CD4-positive, CD25-positive, alpha-beta regulatory T cell (primary cell): Measurements from ENCODE around the gene THSD7A. TPM values are rescaled to one million over a fixed set of nuclear protein-coding genes. Genes with fewer than 3 reads are reported as not detected.

Experiments
- ATAC-seq, 2 donors: fragments of 150-1000 bp; cut with Tn5 transposase; one replicate each; pipeline ENCODE4 v1.10.0; 2021; ENCODE audit warnings: low read depth in 2 of 2, moderate number of reproducible peaks in 2 of 2, moderate library complexity in 1 of 2
- DNase-seq, 3 donors: peaks; one replicate each; pipeline versions ENCODE4 v3.0.0 to v3.0.0-alpha.2; 2012 to 2022; ENCODE audit warnings: mixed read lengths in 1 of 3
- H3K27ac ChIP-seq: one replicate; pipeline ENCODE4 v1.7.0; 2013; ENCODE audit warnings: mild to moderate bottlenecking, low read length; ENCODE audit not compliant: insufficient read depth, poor library complexity, severe bottlenecking
- H3K27me3 ChIP-seq: one replicate; pipeline ENCODE4 v1.7.0; 2013; ENCODE audit warnings: low read length; ENCODE audit not compliant: control insufficient read depth, insufficient read depth
- H3K36me3 ChIP-seq: one replicate; pipeline ENCODE4 v1.7.0; 2013; ENCODE audit warnings: mild to moderate bottlenecking, low read length, moderate library complexity; ENCODE audit not compliant: control insufficient read depth, insufficient read depth
- H3K4me1 ChIP-seq: 2 replicates; pipeline ENCODE4 v1.7.0; 2013; ENCODE audit warnings: mild to moderate bottlenecking, low read length; ENCODE audit not compliant: insufficient read depth, control insufficient read depth, poor library complexity, severe bottlenecking
- H3K4me3 ChIP-seq: one replicate; pipeline ENCODE4 v1.7.0; 2013; ENCODE audit warnings: low read depth, mild to moderate bottlenecking, low read length, moderate library complexity
- H3K9me3 ChIP-seq, 2 experiments: 1 replicate in 1 of 2; 2 replicates in 1 of 2; pipeline ENCODE4 v1.7.0; 2013; ENCODE audit warnings: low read length in 2 of 2, mild to moderate bottlenecking in 1 of 2, moderate library complexity in 1 of 2; ENCODE audit not compliant: control insufficient read depth in 2 of 2
- H3K27ac Mint-ChIP-seq, 3 donors: one replicate each; pipeline ENCODE4 v1.8.0; 2020 to 2022; ENCODE audit warnings: mild to moderate bottlenecking in 3 of 3, mixed read lengths in 3 of 3, moderate library complexity in 2 of 3
- H3K27me3 Mint-ChIP-seq: one replicate; pipeline ENCODE4 v1.8.0; 2022; ENCODE audit warnings: mild to moderate bottlenecking, mixed read lengths
- H3K36me3 Mint-ChIP-seq: one replicate; pipeline ENCODE4 v1.8.0; 2020; ENCODE audit warnings: mixed read lengths
- H3K4me1 Mint-ChIP-seq, 4 donors: one replicate each; pipeline ENCODE4 v1.8.0; 2020 to 2022; ENCODE audit warnings: mixed read lengths in 4 of 4, mild to moderate bottlenecking in 1 of 4
- H3K4me3 Mint-ChIP-seq, 4 donors: one replicate each; pipeline ENCODE4 v1.8.0; 2020 to 2022; ENCODE audit warnings: mild to moderate bottlenecking in 4 of 4, mixed read lengths in 4 of 4, moderate library complexity in 3 of 4
- H3K9me3 Mint-ChIP-seq, 7 donors: one replicate each; pipeline ENCODE4 v1.8.0; 2020 to 2022; ENCODE audit warnings: mixed read lengths in 7 of 7, mild to moderate bottlenecking in 3 of 7, moderate library complexity in 2 of 7
- polyA plus RNA-seq, 4 donors: library from polyadenylated mRNA; unstranded; fragments of 300-500 nt; fragmentation: Illumina TruSeq; gene quantifications; one replicate each; pipeline ENCODE4 v1.2.3, GENCODE V29; 2021
- total RNA-seq: library from RNA; stranded (reverse); gene quantifications from one replicate; pipeline ENCODE4 v1.2.3, GENCODE V29; 2022

THSD7A gene
- total and polyA plus RNA-seq, 5 donors from 2014 or later: 0.02 TPM; not detected in 4

GRCh38 chr7:11410656-11411644 is 421.0 kb downstream of the THSD7A start:
- Histone ChIP-seq H3K4me3 (no peak overlapping the region), H3K27ac (no peak overlapping the region), H3K9me3 (no peaks in the 10 kb centered on the region), H3K4me1 (no peaks in the 10 kb centered on the region), H3K36me3 (no peaks in the 10 kb centered on the region), H3K27me3 (no peaks in the 10 kb centered on the region)
- no peak for DNase-seq
- ATAC-seq: no peak
- H3K9me3 Mint-ChIP-seq: peaks cover 0 to 5% (median 2%) of the 10 kb centered on the region in 7 donors
- no peaks in the 10 kb centered on the region for H3K36me3 Mint-ChIP-seq
- H3K27me3 Mint-ChIP-seq: no peaks in the 10 kb centered on the region
- no peak overlapping the region for H3K4me3 Mint-ChIP-seq
- no peaks in the 10 kb centered on the region for H3K4me1 Mint-ChIP-seq
- H3K27ac Mint-ChIP-seq: no peak overlapping the region

- H3K27ac ChIP-seq: no peak overlapping the region
- H3K4me1 ChIP-seq: no peaks in the 10 kb centered on the region
- H3K36me3 ChIP-seq: no peaks in the 10 kb centered on the region
- no peak overlapping the region for H3K4me3 ChIP-seq
- H3K9me3 ChIP-seq: no peaks in the 10 kb centered on the region
- no peak overlapping the region for H3K27ac Mint-ChIP-seq
- H3K9me3 Mint-ChIP-seq: peaks cover 0 to 4% (median 0%) of the 10 kb centered on the region in 7 donors
- H3K27me3 Mint-ChIP-seq: no peaks in the 10 kb centered on the region
- no peaks in the 10 kb centered on the region for H3K36me3 Mint-ChIP-seq
- H3K4me3 Mint-ChIP-seq: no peak overlapping the region
- no peaks in the 10 kb centered on the region for H3K27me3 ChIP-seq
- DNase-seq (no peak), ATAC-seq (no peak)
- no peaks in the 10 kb centered on the region for H3K4me1 Mint-ChIP-seq
These were observed 427.6 kb downstream of the THSD7A start for GRCh38 chr7:11404355-11404754.

GRCh38 chr7:11403781-11404180 is 428.2 kb downstream of the THSD7A start:
- Histone ChIP-seq H3K4me3 (no peak overlapping the region), H3K27me3 (no peaks in the 10 kb centered on the region), H3K9me3 (no peaks in the 10 kb centered on the region), H3K36me3 (no peaks in the 10 kb centered on the region), H3K27ac (no peak overlapping the region), H3K4me1 (no peaks in the 10 kb centered on the region)
- Mint-ChIP-seq H3K36me3 (no peaks in the 10 kb centered on the region), H3K27me3 (no peaks in the 10 kb centered on the region), H3K27ac (no peak overlapping the region), H3K9me3 (peaks cover 0 to 4% (median 0%) of the 10 kb centered on the region in 7 donors), H3K4me3 (no peak overlapping the region), H3K4me1 (no peaks in the 10 kb centered on the region)
- DNase-seq: no peak
- no peak for ATAC-seq

GRCh38 chr7:11394438-11394837 is 437.6 kb downstream of the THSD7A start:
- no peak for ATAC-seq
- no peaks in the 10 kb centered on the region for H3K36me3 ChIP-seq

GRCh38 chr7:11379641-11380040 is 452.4 kb downstream of the THSD7A start:
- H3K27me3 Mint-ChIP-seq: no peaks in the 10 kb centered on the region
- no peak overlapping the region for H3K4me3 ChIP-seq
- H3K36me3 ChIP-seq: no peaks in the 10 kb centered on the region
- H3K36me3 Mint-ChIP-seq: no peaks in the 10 kb centered on the region
- no peak for ATAC-seq
- DNase-seq: no peak
- H3K4me1 Mint-ChIP-seq: no peaks in the 10 kb centered on the region
- H3K4me1 ChIP-seq: no peaks in the 10 kb centered on the region
- H3K27ac Mint-ChIP-seq: no peak overlapping the region
- H3K27me3 ChIP-seq: no peaks in the 10 kb centered on the region
- H3K9me3 Mint-ChIP-seq: peaks cover 0 to 2% (median 0%) of the 10 kb centered on the region in 7 donors
- no peak overlapping the region for H3K4me3 Mint-ChIP-seq
- no peaks in the 10 kb centered on the region for H3K9me3 ChIP-seq
- H3K27ac ChIP-seq: no peak overlapping the region

More at GRCh38 chr7:11394438-11394837, 437.6 kb downstream of the THSD7A start:
- Mint-ChIP-seq H3K27ac (no peak overlapping the region), H3K4me3 (peak overlapping the region in 1 of 4 donors; percentile 44), H3K36me3 (no peaks in the 10 kb centered on the region), H3K4me1 (no peaks in the 10 kb centered on the region), H3K9me3 (peaks cover 0 to 20% (median 7%) of the 10 kb centered on the region in 7 donors), H3K27me3 (no peaks in the 10 kb centered on the region)
- H3K9me3 ChIP-seq: no peaks in the 10 kb centered on the region
- no peak overlapping the region for H3K27ac ChIP-seq
- DNase-seq: no peak
- no peak overlapping the region for H3K4me3 ChIP-seq
- H3K27me3 ChIP-seq: no peaks in the 10 kb centered on the region
- H3K4me1 ChIP-seq: no peaks in the 10 kb centered on the region

GRCh38 chr7:11376529-11376928 is 455.5 kb downstream of the THSD7A start:
- Histone ChIP-seq H3K9me3 (no peaks in the 10 kb centered on the region), H3K27ac (no peak overlapping the region), H3K4me1 (no peaks in the 10 kb centered on the region), H3K36me3 (no peaks in the 10 kb centered on the region), H3K27me3 (no peaks in the 10 kb centered on the region), H3K4me3 (no peak overlapping the region)
- Mint-ChIP-seq H3K4me1 (no peaks in the 10 kb centered on the region), H3K4me3 (no peak overlapping the region), H3K27me3 (no peaks in the 10 kb centered on the region), H3K36me3 (no peaks in the 10 kb centered on the region), H3K9me3 (no peaks in the 10 kb centered on the region), H3K27ac (no peak overlapping the region)
- ATAC-seq (no peak), DNase-seq (no peak)

GRCh38 chr7:11374629-11375028 is 457.4 kb downstream of the THSD7A start:
- Histone ChIP-seq H3K27me3 (no peaks in the 10 kb centered on the region), H3K9me3 (no peaks in the 10 kb centered on the region), H3K4me3 (no peak overlapping the region), H3K27ac (no peak overlapping the region), H3K36me3 (no peaks in the 10 kb centered on the region), H3K4me1 (no peaks in the 10 kb centered on the region)
- no peak overlapping the region for H3K27ac Mint-ChIP-seq
- H3K36me3 Mint-ChIP-seq: no peaks in the 10 kb centered on the region
- ATAC-seq (no peak), DNase-seq (no peak)
- no peaks in the 10 kb centered on the region for H3K27me3 Mint-ChIP-seq
- no peaks in the 10 kb centered on the region for H3K4me1 Mint-ChIP-seq
- no peaks in the 10 kb centered on the region for H3K9me3 Mint-ChIP-seq
- no peak overlapping the region for H3K4me3 Mint-ChIP-seq
